ENCODE data around the gene PPIL4. TPM values are rescaled to one million over a fixed set of nuclear protein-coding genes. Genes with fewer than 3 reads are reported as not detected.

The PPIL4 gene
- total and polyA plus RNA-seq, 2 of the 13 experiments (the other 11 are each of a cell fraction or from before 2014, with no cell fraction given) = 5.5 to 46.0 TPM

DNA sequence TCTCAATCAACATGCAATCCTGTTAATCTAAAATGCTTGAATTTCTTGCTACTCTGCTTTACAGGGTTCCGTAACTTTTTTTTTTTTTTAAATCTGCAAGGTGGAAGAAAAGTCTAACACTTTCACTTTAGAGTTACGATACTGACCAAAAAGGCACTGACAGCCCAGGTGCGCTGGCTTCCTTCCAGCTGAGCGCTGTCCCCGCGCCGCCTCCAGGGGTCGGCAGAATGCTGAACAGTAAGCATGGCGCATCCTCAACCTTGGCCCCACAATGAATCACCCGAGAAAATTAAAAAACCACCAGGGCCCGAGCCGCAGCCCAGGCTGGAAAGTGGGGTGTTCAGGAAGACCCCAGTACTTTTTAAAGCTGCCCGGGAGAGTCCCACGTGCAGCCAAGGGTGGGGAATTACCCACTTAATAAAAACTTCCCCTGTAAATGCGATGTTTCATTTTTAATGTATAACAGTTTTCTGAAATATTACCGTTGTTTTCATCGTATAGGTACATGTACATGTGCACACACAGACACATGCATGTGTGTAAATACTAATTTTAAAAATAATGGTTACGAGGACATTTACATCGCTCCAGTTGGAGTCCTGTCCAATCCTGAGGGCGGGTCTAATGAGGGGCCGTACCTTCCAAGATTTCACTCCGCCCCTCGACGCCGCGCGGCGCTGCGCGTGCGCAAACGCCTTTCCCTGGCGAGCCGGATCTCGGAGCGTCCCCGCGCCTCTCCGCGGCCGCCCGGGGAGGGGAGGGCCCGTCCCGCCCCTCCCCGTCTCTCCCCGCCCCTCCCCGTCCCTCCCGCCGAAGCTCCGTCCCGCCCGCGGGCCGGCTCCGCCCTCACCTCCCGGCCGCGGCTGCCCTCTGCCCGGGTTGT lies 19.9 kb upstream of the PPIL4 start, which contains the start of gene GINM1 (continued):
- TF ChIP-seq SYNCRIP (IDR thresholded peaks at IDR 0.05; ENCODE audit: insufficient read depth, low read depth, low read length) = no peak
- peak; percentile 88 for TF ChIP-seq TGIF2 (CRISPR knock-in tag; IDR thresholded peaks at IDR 0.05)
- TF ChIP-seq NR3C1 (CRISPR knock-in tag; IDR thresholded peaks at IDR 0.05) = no peak
- TF ChIP-seq NFRKB (IDR thresholded peaks at IDR 0.05) = no peak
- TF ChIP-seq, protein P1, sequence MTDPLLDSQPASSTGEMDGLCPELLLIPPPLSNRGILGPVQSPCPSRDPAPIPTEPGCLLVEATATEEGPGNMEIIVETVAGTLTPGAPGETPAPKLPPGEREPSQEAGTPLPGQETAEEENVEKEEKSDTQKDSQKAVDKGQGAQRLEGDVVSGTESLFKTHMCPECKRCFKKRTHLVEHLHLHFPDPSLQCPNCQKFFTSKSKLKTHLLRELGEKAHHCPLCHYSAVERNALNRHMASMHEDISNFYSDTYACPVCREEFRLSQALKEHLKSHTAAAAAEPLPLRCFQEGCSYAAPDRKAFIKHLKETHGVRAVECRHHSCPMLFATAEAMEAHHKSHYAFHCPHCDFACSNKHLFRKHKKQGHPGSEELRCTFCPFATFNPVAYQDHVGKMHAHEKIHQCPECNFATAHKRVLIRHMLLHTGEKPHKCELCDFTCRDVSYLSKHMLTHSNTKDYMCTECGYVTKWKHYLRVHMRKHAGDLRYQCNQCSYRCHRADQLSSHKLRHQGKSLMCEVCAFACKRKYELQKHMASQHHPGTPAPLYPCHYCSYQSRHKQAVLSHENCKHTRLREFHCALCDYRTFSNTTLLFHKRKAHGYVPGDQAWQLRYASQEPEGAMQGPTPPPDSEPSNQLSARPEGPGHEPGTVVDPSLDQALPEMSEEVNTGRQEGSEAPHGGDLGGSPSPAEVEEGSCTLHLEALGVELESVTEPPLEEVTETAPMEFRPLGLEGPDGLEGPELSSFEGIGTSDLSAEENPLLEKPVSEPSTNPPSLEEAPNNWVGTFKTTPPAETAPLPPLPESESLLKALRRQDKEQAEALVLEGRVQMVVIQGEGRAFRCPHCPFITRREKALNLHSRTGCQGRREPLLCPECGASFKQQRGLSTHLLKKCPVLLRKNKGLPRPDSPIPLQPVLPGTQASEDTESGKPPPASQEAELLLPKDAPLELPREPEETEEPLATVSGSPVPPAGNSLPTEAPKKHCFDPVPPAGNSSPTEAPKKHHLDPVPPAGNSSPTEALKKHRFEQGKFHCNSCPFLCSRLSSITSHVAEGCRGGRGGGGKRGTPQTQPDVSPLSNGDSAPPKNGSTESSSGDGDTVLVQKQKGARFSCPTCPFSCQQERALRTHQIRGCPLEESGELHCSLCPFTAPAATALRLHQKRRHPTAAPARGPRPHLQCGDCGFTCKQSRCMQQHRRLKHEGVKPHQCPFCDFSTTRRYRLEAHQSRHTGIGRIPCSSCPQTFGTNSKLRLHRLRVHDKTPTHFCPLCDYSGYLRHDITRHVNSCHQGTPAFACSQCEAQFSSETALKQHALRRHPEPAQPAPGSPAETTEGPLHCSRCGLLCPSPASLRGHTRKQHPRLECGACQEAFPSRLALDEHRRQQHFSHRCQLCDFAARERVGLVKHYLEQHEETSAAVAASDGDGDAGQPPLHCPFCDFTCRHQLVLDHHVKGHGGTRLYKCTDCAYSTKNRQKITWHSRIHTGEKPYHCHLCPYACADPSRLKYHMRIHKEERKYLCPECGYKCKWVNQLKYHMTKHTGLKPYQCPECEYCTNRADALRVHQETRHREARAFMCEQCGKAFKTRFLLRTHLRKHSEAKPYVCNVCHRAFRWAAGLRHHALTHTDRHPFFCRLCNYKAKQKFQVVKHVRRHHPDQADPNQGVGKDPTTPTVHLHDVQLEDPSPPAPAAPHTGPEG (CRISPR knock-in tag; IDR thresholded peaks at IDR 0.05) = peak; percentile 47; the same call in 1 of the 2 replicates
- TF ChIP-seq NFYC (CRISPR knock-in tag; IDR thresholded peaks at IDR 0.05) = no peak
- no peak for TF ChIP-seq ZNF7 (CRISPR knock-in tag; IDR thresholded peaks at IDR 0.05)
- 0 out of 2 replicates have a peak, but pooled peaks have one; percentile 78 for TF ChIP-seq ZNF280D (CRISPR knock-in tag; IDR thresholded peaks at IDR 0.05)
- 0 out of 2 replicates have a peak, but pooled peaks have one; percentile 27 for TF ChIP-seq NR2F2 (IDR thresholded peaks at IDR 0.05; ENCODE audit: borderline replicate concordance, low read depth)
- peak; percentile 92 for TF ChIP-seq KMT2B (CRISPR knock-in tag; IDR thresholded peaks at IDR 0.05)
- TF ChIP-seq, protein P2, sequence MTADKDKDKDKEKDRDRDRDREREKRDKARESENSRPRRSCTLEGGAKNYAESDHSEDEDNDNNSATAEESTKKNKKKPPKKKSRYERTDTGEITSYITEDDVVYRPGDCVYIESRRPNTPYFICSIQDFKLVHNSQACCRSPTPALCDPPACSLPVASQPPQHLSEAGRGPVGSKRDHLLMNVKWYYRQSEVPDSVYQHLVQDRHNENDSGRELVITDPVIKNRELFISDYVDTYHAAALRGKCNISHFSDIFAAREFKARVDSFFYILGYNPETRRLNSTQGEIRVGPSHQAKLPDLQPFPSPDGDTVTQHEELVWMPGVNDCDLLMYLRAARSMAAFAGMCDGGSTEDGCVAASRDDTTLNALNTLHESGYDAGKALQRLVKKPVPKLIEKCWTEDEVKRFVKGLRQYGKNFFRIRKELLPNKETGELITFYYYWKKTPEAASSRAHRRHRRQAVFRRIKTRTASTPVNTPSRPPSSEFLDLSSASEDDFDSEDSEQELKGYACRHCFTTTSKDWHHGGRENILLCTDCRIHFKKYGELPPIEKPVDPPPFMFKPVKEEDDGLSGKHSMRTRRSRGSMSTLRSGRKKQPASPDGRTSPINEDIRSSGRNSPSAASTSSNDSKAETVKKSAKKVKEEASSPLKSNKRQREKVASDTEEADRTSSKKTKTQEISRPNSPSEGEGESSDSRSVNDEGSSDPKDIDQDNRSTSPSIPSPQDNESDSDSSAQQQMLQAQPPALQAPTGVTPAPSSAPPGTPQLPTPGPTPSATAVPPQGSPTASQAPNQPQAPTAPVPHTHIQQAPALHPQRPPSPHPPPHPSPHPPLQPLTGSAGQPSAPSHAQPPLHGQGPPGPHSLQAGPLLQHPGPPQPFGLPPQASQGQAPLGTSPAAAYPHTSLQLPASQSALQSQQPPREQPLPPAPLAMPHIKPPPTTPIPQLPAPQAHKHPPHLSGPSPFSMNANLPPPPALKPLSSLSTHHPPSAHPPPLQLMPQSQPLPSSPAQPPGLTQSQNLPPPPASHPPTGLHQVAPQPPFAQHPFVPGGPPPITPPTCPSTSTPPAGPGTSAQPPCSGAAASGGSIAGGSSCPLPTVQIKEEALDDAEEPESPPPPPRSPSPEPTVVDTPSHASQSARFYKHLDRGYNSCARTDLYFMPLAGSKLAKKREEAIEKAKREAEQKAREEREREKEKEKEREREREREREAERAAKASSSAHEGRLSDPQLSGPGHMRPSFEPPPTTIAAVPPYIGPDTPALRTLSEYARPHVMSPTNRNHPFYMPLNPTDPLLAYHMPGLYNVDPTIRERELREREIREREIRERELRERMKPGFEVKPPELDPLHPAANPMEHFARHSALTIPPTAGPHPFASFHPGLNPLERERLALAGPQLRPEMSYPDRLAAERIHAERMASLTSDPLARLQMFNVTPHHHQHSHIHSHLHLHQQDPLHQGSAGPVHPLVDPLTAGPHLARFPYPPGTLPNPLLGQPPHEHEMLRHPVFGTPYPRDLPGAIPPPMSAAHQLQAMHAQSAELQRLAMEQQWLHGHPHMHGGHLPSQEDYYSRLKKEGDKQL (CRISPR knock-in tag; IDR thresholded peaks at IDR 0.05; ENCODE audit: low read depth) = no peak
- no peak for TF ChIP-seq DNMT1 (CRISPR knock-in tag; IDR thresholded peaks at IDR 0.05)
- TF ChIP-seq ZNF552 (CRISPR knock-in tag; IDR thresholded peaks at IDR 0.05; ENCODE audit: borderline replicate concordance) = no peak
- TF ChIP-seq ZNF205 (CRISPR knock-in tag; IDR thresholded peaks at IDR 0.05) = 0 out of 2 replicates have a peak, but pooled peaks have one; percentile 21
- no peak for TF ChIP-seq CENPT (CRISPR knock-in tag; IDR thresholded peaks at IDR 0.05; ENCODE audit: low read depth)
